Body of pancreas (tissue), 4 donors: ENCODE measurements around the gene NYAP1. TPM values are rescaled to one million over a fixed set of nuclear protein-coding genes. Genes with fewer than 3 reads are reported as not detected.

Source experiments
- ATAC-seq: fragments of 150-250 bp; one replicate; pipeline ENCODE4 v1.9.1; 2016
- DNase-seq, 4 donors: peaks; one replicate each; pipeline ENCODE4 v3.0.0-alpha.2; 2019
- H3K27ac ChIP-seq, 4 donors: fragments of 200-600 bp; sonication (generic); 1 replicate in 3 of 4; 2 replicates in 1 of 4; pipeline versions ENCODE4 v1.5.1 to v1.6.1; 2016 to 2019; ENCODE audit warnings: mild to moderate bottlenecking in 1 of 4, mixed read lengths in 1 of 4, moderate library complexity in 1 of 4
- H3K27me3 ChIP-seq, 2 donors: fragments of 200-600 bp; sonication (generic); one replicate each; pipeline ENCODE4 v1.6.0; 2016; ENCODE audit warnings: mild to moderate bottlenecking in 1 of 2
- H3K36me3 ChIP-seq, 2 donors: fragments of 200-600 bp; sonication (generic); replicated peaks in 1 of 2; 2 replicates each; pipeline ENCODE4 v1.5.1; 2016; ENCODE audit warnings: low read depth in 2 of 2; ENCODE audit not compliant: insufficient read depth in 1 of 2
- H3K4me1 ChIP-seq: fragments of 200-600 bp; sonication (generic); one replicate; pipeline ENCODE4 v1.6.0; 2016
- H3K4me3 ChIP-seq, 2 donors: fragments of 200-600 bp; sonication (generic); 1 replicate in 1 of 2; 2 replicates in 1 of 2; pipeline ENCODE4 v1.5.1; 2016 to 2019
- H3K9me3 ChIP-seq, 3 donors: fragments of 200-600 bp; sonication (generic); 1 replicate in 2 of 3; 2 replicates in 1 of 3; pipeline ENCODE4 v1.5.1; 2016
- CTCF ChIP-seq, 7 experiments: fragments of 450-650 bp in 4 of 7; fragments of 200-600 bp in 3 of 7; sonication (generic) in 3 of 7; IDR thresholded peaks; one replicate each; pipeline ENCODE4 v1.5.1; 2016 to 2019; ENCODE audit warnings: antibody characterized with exemption in 7 of 7
- POLR2A ChIP-seq, 3 donors: fragments of 450-650 bp; IDR thresholded peaks; one replicate each; pipeline ENCODE4 v1.6.1; 2016; ENCODE audit warnings: antibody characterized with exemption in 3 of 3, mild to moderate bottlenecking in 2 of 3
- WGBS, 2 donors: methylation state at CpG; one replicate each; pipeline ENCODE4 v1.1.5; 2017; 5-methylcytosine and 5-hydroxymethylcytosine counted together
- intact Hi-C: fragments of 100-400 bp; cut with DNase I; formaldehyde crosslinking; loops from one replicate; pipeline ENCODE4 v1.15.1; 2023
- total RNA-seq, 2 donors: library from RNA; depleted of rRNA; stranded (reverse); fragments of >200 nt; gene quantifications; one replicate each; pipeline ENCODE4 v1.1.0, GENCODE V29; 2016

Gene NYAP1
- total RNA-seq, 2 donors from 2014 or later: 1.0 to 1.3 TPM

- no peak for ATAC-seq
- TF ChIP-seq CTCF (IDR thresholded peaks at IDR 0.05): no peak
- no peak for TF ChIP-seq POLR2A (IDR thresholded peaks at IDR 0.05)
- intact Hi-C loops: loop anchor here (2.0 kb wide), 1 partner anchor 93 kb away; no protein-coding TSS in a partner anchor
- H3K9me3 ChIP-seq: no peaks in the 10 kb centered on the region
- H3K27me3 ChIP-seq: no peaks in the 10 kb centered on the region
- no peak overlapping the region for H3K4me3 ChIP-seq
- peak overlapping the region in 3 of 4 donors; percentile 15 to 79 (median 61) for H3K27ac ChIP-seq
- no peak for DNase-seq
- no peaks in the 10 kb centered on the region for H3K36me3 ChIP-seq
- H3K4me1 ChIP-seq: peaks cover 43% of the 10 kb centered on the region
- WGBS, 2 donors: 50 to 57% methylated on average over 13 to 20 of the region's 22 CpGs
Measured at GRCh38 chr7:100467638-100468373, 15.9 kb upstream of the NYAP1 start.

- Histone ChIP-seq H3K4me1 (peaks cover 49% of the 10 kb centered on the region), H3K27ac (peak overlapping the region in 3 of 4 donors; percentile 27 to 66 (median 60)), H3K36me3 (no peaks in the 10 kb centered on the region), H3K4me3 (no peak overlapping the region), H3K9me3 (no peaks in the 10 kb centered on the region), H3K27me3 (no peaks in the 10 kb centered on the region)
- 25% methylated on average over 11 to 13 of the region's 13 CpGs for WGBS, 2 donors
- DNase-seq (peak; percentile 88 to 94 (median 91)), ATAC-seq (peak; percentile 76)
- peak; percentile 90 to 99 (median 96) for TF ChIP-seq CTCF (IDR thresholded peaks at IDR 0.05)
- no peak for TF ChIP-seq POLR2A (IDR thresholded peaks at IDR 0.05)
- intact Hi-C loops: loop anchor here (2.0 to 10.0 kb wide), 2 partner anchors 91 to 215 kb away; no protein-coding TSS in a partner anchor
Measured at GRCh38 chr7:100469227-100470044, 14.3 kb upstream of the NYAP1 start.

- no peak for TF ChIP-seq CTCF (IDR thresholded peaks at IDR 0.05)
- no peak for TF ChIP-seq POLR2A (IDR thresholded peaks at IDR 0.05)
- no peak for DNase-seq
- WGBS, 2 donors: 34 to 50% methylated on average over 2 to 4 of the region's 4 CpGs
- Histone ChIP-seq H3K9me3 (no peaks in the 10 kb centered on the region), H3K4me3 (no peak overlapping the region), H3K4me1 (peaks cover 47% of the 10 kb centered on the region), H3K27me3 (no peaks in the 10 kb centered on the region), H3K36me3 (no peaks in the 10 kb centered on the region), H3K27ac (no peak overlapping the region)
- ATAC-seq: no peak
- intact Hi-C loops: loop anchor here (10.0 kb wide), 1 partner anchor 214 kb away; no protein-coding TSS in a partner anchor
Measured at GRCh38 chr7:100471021-100471420, 12.7 kb upstream of the NYAP1 start.

- Histone ChIP-seq H3K4me1 (peaks cover 50% of the 10 kb centered on the region), H3K27ac (peak overlapping the region in 2 of 4 donors; percentile 21 to 45), H3K4me3 (no peak overlapping the region), H3K9me3 (no peaks in the 10 kb centered on the region), H3K27me3 (no peaks in the 10 kb centered on the region), H3K36me3 (no peaks in the 10 kb centered on the region)
- intact Hi-C loops: loop anchor here (10.0 kb wide), 1 partner anchor 213 kb away; no protein-coding TSS in a partner anchor
- TF ChIP-seq POLR2A (IDR thresholded peaks at IDR 0.05) (no peak), CTCF (IDR thresholded peaks at IDR 0.05) (no peak)
- WGBS, 2 donors: 76 to 82% methylated on average over 13 to 16 of the region's 16 CpGs
- DNase-seq: no peak
- no peak for ATAC-seq
Measured at GRCh38 chr7:100472121-100472851, 11.4 kb upstream of the NYAP1 start.
